ENCODE results near the gene AK1.

AK1 gene

GRCh38 chr9:127877566-127877998, at the start of gene AK1:
Gene AK1 (minus strand): TSS chr9:127877675. CDS start chr9:127874617, 3,058 bp downstream.
- Histone ChIP-seq H3K4me2 (peak within 1 kb of the TSS; percentile 65 to 88 (median 78)), H3K9ac (peak within 1 kb of the TSS in 10 of 11 experiments; percentile 28 to 65 (median 43); a peak in 11 of 22 replicates), H3K27ac (no peak within 1 kb of the TSS; a peak in 1 of 22 replicates), H3K27me3 (peaks cover 20 to 29% (median 24%) of the 10 kb centered on the region in 11 experiments), H3K36me3 (no peaks in the 10 kb centered on the region), H3K4me1 (peaks cover 64 to 98% (median 93%) of the 10 kb centered on the region in 10 experiments), H3K9me3 (replicated peaks in 1 of 11) (no peaks in the 10 kb centered on the region), H3K4me3 (peak within 1 kb of the TSS in 9 of 10 experiments; percentile 19 to 59 (median 46); a peak in 16 of 20 replicates), H4K20me1 (peaks cover 0 to 24% (median 0%) of the 10 kb centered on the region in 11 experiments; a peak in 4 of 22 replicates)
- no peak for TF ChIP-seq Cebpa-rat (IDR thresholded peaks at IDR 0.05)

- peak overlapping the region; percentile 34 to 67 (median 50); a peak in 19 of 20 replicates for H3K4me3 ChIP-seq
- H3K9me3 ChIP-seq (replicated peaks in 1 of 11): no peaks in the 10 kb centered on the region
- H3K4me2 ChIP-seq: peak overlapping the region; percentile 77 to 94 (median 88)
- H3K9ac ChIP-seq: peak overlapping the region in 9 of 11 experiments; percentile 7 to 53 (median 29); a peak in 10 of 22 replicates
- peaks cover 66 to 83% (median 78%) of the 10 kb centered on the region in 11 experiments for H3K27me3 ChIP-seq
- peaks cover 31 to 70% (median 36%) of the 10 kb centered on the region in 10 experiments for H3K4me1 ChIP-seq
- no peaks in the 10 kb centered on the region for H3K36me3 ChIP-seq
- no peak overlapping the region for H3K27ac ChIP-seq
- peaks cover 13 to 66% (median 41%) of the 10 kb centered on the region in 11 experiments; a peak in 20 of 22 replicates for H4K20me1 ChIP-seq
- no peak for TF ChIP-seq Cebpa-rat (IDR thresholded peaks at IDR 0.05)
Observed at GRCh38 chr9:127926906-127927200, 49.4 kb upstream of the AK1 start.

- peaks cover 10 to 62% (median 35%) of the 10 kb centered on the region in 11 experiments; a peak in 20 of 22 replicates for H4K20me1 ChIP-seq
- H3K9ac ChIP-seq: peak overlapping the region in 5 of 11 experiments; percentile 7 to 52 (median 29); a peak in 2 of 22 replicates
- H3K36me3 ChIP-seq: no peaks in the 10 kb centered on the region
- no peaks in the 10 kb centered on the region for H3K9me3 ChIP-seq (replicated peaks in 1 of 11)
- H3K4me1 ChIP-seq: peaks cover 31 to 70% (median 34%) of the 10 kb centered on the region in 10 experiments
- H3K4me3 ChIP-seq: peak overlapping the region in 9 of 10 experiments; percentile 34 to 67 (median 49); a peak in 13 of 20 replicates
- no peak overlapping the region for H3K27ac ChIP-seq
- H3K27me3 ChIP-seq: peaks cover 68 to 85% (median 80%) of the 10 kb centered on the region in 11 experiments
- no peak for TF ChIP-seq Cebpa-rat (IDR thresholded peaks at IDR 0.05)
- peak overlapping the region; percentile 77 to 94 (median 88) for H3K4me2 ChIP-seq
Observed at GRCh38 chr9:127925959-127926905, 48.8 kb upstream of the AK1 start.

GRCh38 chr9:127924736-127925444, 47.4 kb upstream of the AK1 start:
- Histone ChIP-seq H3K27me3 (peaks cover 62 to 78% (median 72%) of the 10 kb centered on the region in 11 experiments), H3K4me1 (peaks cover 33 to 72% (median 40%) of the 10 kb centered on the region in 10 experiments), H3K27ac (no peak overlapping the region)

GRCh38 chr9:127923771-127924170, 46.3 kb upstream of the AK1 start:
- no peak overlapping the region for H3K4me3 ChIP-seq
- H3K27me3 ChIP-seq: peaks cover 50 to 67% (median 61%) of the 10 kb centered on the region in 11 experiments
- H4K20me1 ChIP-seq: peaks cover 0 to 39% (median 12%) of the 10 kb centered on the region in 11 experiments; a peak in 17 of 22 replicates
- H3K36me3 ChIP-seq: no peaks in the 10 kb centered on the region
- H3K9me3 ChIP-seq (replicated peaks in 1 of 11): no peaks in the 10 kb centered on the region
- H3K27ac ChIP-seq: no peak overlapping the region
- TF ChIP-seq Cebpa-rat (IDR thresholded peaks at IDR 0.05): no peak
- H3K4me2 ChIP-seq: peak overlapping the region in 4 of 11 experiments; percentile 3 to 59 (median 35); a peak in 5 of 22 replicates
- H3K9ac ChIP-seq: no peak overlapping the region
- H3K4me1 ChIP-seq: peaks cover 44 to 72% (median 50%) of the 10 kb centered on the region in 10 experiments

More at GRCh38 chr9:127924736-127925444, 47.4 kb upstream of the AK1 start:
- Histone ChIP-seq H3K9ac (no peak overlapping the region), H3K4me3 (no peak overlapping the region), H3K4me2 (no peak overlapping the region), H3K36me3 (no peaks in the 10 kb centered on the region), H4K20me1 (peaks cover 3 to 50% (median 23%) of the 10 kb centered on the region in 11 experiments; a peak in 19 of 22 replicates), H3K9me3 (replicated peaks in 1 of 11) (no peaks in the 10 kb centered on the region)
- TF ChIP-seq Cebpa-rat (IDR thresholded peaks at IDR 0.05): no peak

GRCh38 chr9:127923046-127923445, 45.6 kb upstream of the AK1 start:
- no peak overlapping the region for H3K27ac ChIP-seq
- peaks cover 51 to 72% (median 55%) of the 10 kb centered on the region in 10 experiments for H3K4me1 ChIP-seq
- H3K4me3 ChIP-seq: no peak overlapping the region
- H3K4me2 ChIP-seq: no peak overlapping the region
- H3K27me3 ChIP-seq: peaks cover 43 to 59% (median 53%) of the 10 kb centered on the region in 11 experiments
- no peaks in the 10 kb centered on the region for H3K36me3 ChIP-seq
- H3K9me3 ChIP-seq (replicated peaks in 1 of 11): no peaks in the 10 kb centered on the region
- no peak for TF ChIP-seq Cebpa-rat (IDR thresholded peaks at IDR 0.05)
- no peak overlapping the region for H3K9ac ChIP-seq
- peaks cover 0 to 32% (median 5%) of the 10 kb centered on the region in 11 experiments; a peak in 13 of 22 replicates for H4K20me1 ChIP-seq

- H3K36me3 ChIP-seq: no peaks in the 10 kb centered on the region
- peaks cover 55 to 69% (median 56%) of the 10 kb centered on the region in 10 experiments for H3K4me1 ChIP-seq
- peaks cover 0 to 21% (median 0%) of the 10 kb centered on the region in 11 experiments; a peak in 9 of 22 replicates for H4K20me1 ChIP-seq
- peaks cover 29 to 45% (median 39%) of the 10 kb centered on the region in 11 experiments for H3K27me3 ChIP-seq
- no peak for TF ChIP-seq Cebpa-rat (IDR thresholded peaks at IDR 0.05)
- no peaks in the 10 kb centered on the region for H3K9me3 ChIP-seq (replicated peaks in 1 of 11)
- peak overlapping the region in 5 of 11 experiments; percentile 31 to 94 (median 84); a peak in 7 of 22 replicates for H3K27ac ChIP-seq
- H3K4me2 ChIP-seq: peak overlapping the region; percentile 74 to 99 (median 94)
- H3K9ac ChIP-seq: peak overlapping the region; percentile 16 to 94 (median 54); a peak in 15 of 22 replicates
- H3K4me3 ChIP-seq: peak overlapping the region in 8 of 10 experiments; percentile 43 to 65 (median 48); a peak in 13 of 20 replicates
Observed at GRCh38 chr9:127921557-127922120, 44.2 kb upstream of the AK1 start.

- Histone ChIP-seq H3K9ac (peak overlapping the region in 8 of 11 experiments; percentile 1 to 94 (median 60); a peak in 9 of 22 replicates), H3K4me3 (no peak overlapping the region), H3K36me3 (no peaks in the 10 kb centered on the region), H3K27ac (peak overlapping the region in 10 of 11 experiments; percentile 68 to 94 (median 84); a peak in 19 of 22 replicates), H3K27me3 (peaks cover 21 to 37% (median 31%) of the 10 kb centered on the region in 11 experiments), H4K20me1 (peaks cover 0 to 16% (median 0%) of the 10 kb centered on the region in 11 experiments; a peak in 5 of 22 replicates), H3K9me3 (replicated peaks in 1 of 11) (no peaks in the 10 kb centered on the region), H3K4me1 (peaks cover 51 to 68% (median 56%) of the 10 kb centered on the region in 10 experiments), H3K4me2 (peak overlapping the region; percentile 74 to 99 (median 94))
- no peak for TF ChIP-seq Cebpa-rat (IDR thresholded peaks at IDR 0.05)
Observed at GRCh38 chr9:127920794-127921193, 43.3 kb upstream of the AK1 start.

Measured in BLaER1 treated with 17β-estradiol and CSF1 and Interleukin-3, amounts not matched to agents 10 nM and 100 nM (cell line).